K562 (cell line): Measurements from ENCODE around the gene TEX28. TPM values are rescaled to one million over a fixed set of nuclear protein-coding genes. Genes with fewer than 3 reads are reported as not detected.

Experiments
- ATAC-seq: fragments of 200-7000 bp; cut with Tn5 transposase; 3 replicates; pipeline ENCODE4 v1.9.1; 2020; ENCODE audit warnings: moderate library complexity
- BruUV-seq: library from RNA; stranded (reverse); fragments of 400-500 nt; replicated peaks from 2 replicates; lab custom pipeline; 2021; lab: Mats Ljungman, UMichigan
- CTCF ChIA-PET: fragments of 300-600 bp; formaldehyde crosslinking; extraction: SDS; loops from one replicate; lab custom pipeline; 2021; ENCODE audit warnings: low intra/inter-chr PET ratio; lab: Yijun Ruan, JAX
- POLR2A ChIA-PET: fragments of 300-600, 350-650 bp; sonication (Branson Sonifier 250); formaldehyde crosslinking; extraction: SDS; loops from one replicate; lab custom pipeline; 2021; ENCODE audit warnings: antibody characterized with exemption, inconsistent platforms; lab: Yijun Ruan, JAX
- DNase-seq, 4 experiments: peaks; one replicate each; pipeline versions ENCODE4 v3.0.0 to v3.0.0-alpha.2; 2011 to 2018; ENCODE audit warnings: low spot score in 3 of 4, mixed read lengths in 3 of 4; ENCODE audit errors: extremely low read depth in 1 of 4
- FAIRE-seq: peaks from 2 replicates; lab custom pipeline; 2011; peaks lifted over from hg19 to GRCh38; lab: Jason Lieb, UNC
- H2AFZ ChIP-seq: 2 replicates; pipeline ENCODE4 v1.6.0; 2011; ENCODE audit warnings: low read depth, low read length, control low read depth, inconsistent platforms
- H3K27ac ChIP-seq: fragments of 200-600 bp; 3 replicates; pipeline ENCODE4 v1.8.0; 2011; ENCODE audit warnings: low read depth, mild to moderate bottlenecking, control low read depth, inconsistent platforms, low read length, moderate library complexity, mixed read lengths; ENCODE audit errors: extremely low read depth
- H3K27me3 ChIP-seq, 2 experiments: fragments of 300-600 bp in 1 of 2; 2 replicates in 1 of 2; 3 replicates in 1 of 2; pipeline versions ENCODE4 v1.6.0 to v1.8.0; 2011; ENCODE audit warnings: inconsistent platforms in 2 of 2, low read length in 2 of 2, mild to moderate bottlenecking in 1 of 2, mixed read lengths in 1 of 2, moderate library complexity in 1 of 2; ENCODE audit not compliant: control insufficient read depth in 2 of 2, insufficient read depth in 2 of 2
- H3K36me3 ChIP-seq: fragments of 300-600 bp; 3 replicates; pipeline ENCODE4 v1.8.0; 2011; ENCODE audit warnings: mild to moderate bottlenecking, low read length, inconsistent platforms; ENCODE audit not compliant: control insufficient read depth, insufficient read depth
- H3K4me1 ChIP-seq, 2 experiments: fragments of 200-600 bp in 1 of 2; replicated peaks in 1 of 2; 2 replicates in 1 of 2; 3 replicates in 1 of 2; pipeline versions ENCODE4 v1.5.1 to v1.8.0; 2011; ENCODE audit warnings: inconsistent platforms in 2 of 2, low read length in 2 of 2, mild to moderate bottlenecking in 1 of 2, mixed read lengths in 1 of 2, moderate library complexity in 1 of 2; ENCODE audit not compliant: control insufficient read depth in 2 of 2, insufficient read depth in 2 of 2
- H3K4me2 ChIP-seq: 2 replicates; pipeline ENCODE4 v1.6.1; 2011; ENCODE audit warnings: low read length, control low read depth, inconsistent platforms, mixed read lengths; ENCODE audit not compliant: insufficient read depth
- H3K4me3 ChIP-seq: fragments of 200-600 bp; sonication (generic), shearing (Covaris generic); 2 replicates; pipeline ENCODE4 v1.5.1; 2016; ENCODE audit warnings: control low read depth, inconsistent platforms
- H3K79me2 ChIP-seq: fragments of 200-600 bp; 3 replicates; pipeline ENCODE4 v1.8.0; 2011; ENCODE audit warnings: low read length, inconsistent platforms; ENCODE audit not compliant: control insufficient read depth, insufficient read depth
- H3K9ac ChIP-seq, 2 experiments: 2 replicates each; pipeline versions ENCODE4 v1.6.0 to v1.6.1; 2011; ENCODE audit warnings: low read depth in 2 of 2, low read length in 2 of 2, control low read depth in 1 of 2, inconsistent platforms in 1 of 2, mild to moderate bottlenecking in 1 of 2, mixed read lengths in 1 of 2; ENCODE audit not compliant: insufficient read depth in 1 of 2
- H3K9me1 ChIP-seq: one replicate; pipeline ENCODE4 v1.6.0; 2011; ENCODE audit warnings: inconsistent platforms, mild to moderate bottlenecking, low read length, moderate library complexity; ENCODE audit not compliant: control insufficient read depth, insufficient read depth
- H3K9me3 ChIP-seq: replicated peaks from 2 replicates; pipeline ENCODE4 v1.5.1; 2011; ENCODE audit warnings: low read depth, low read length, inconsistent platforms; ENCODE audit not compliant: control insufficient read depth, insufficient read depth
- H4K20me1 ChIP-seq: replicated peaks from 2 replicates; pipeline ENCODE4 v1.6.1; 2011; ENCODE audit warnings: low read length, inconsistent platforms, mixed read lengths; ENCODE audit not compliant: control insufficient read depth, insufficient read depth
- ATF3 ChIP-seq, 2 experiments: fragments of 450-650 bp in 1 of 2; sonication (generic) in 1 of 2; formaldehyde crosslinking in 1 of 2; IDR thresholded peaks in 1 of 2; conservative IDR thresholded peaks in 1 of 2; 2 replicates each; pipeline versions ENCODE4 v1.6.1 to v1.8.1; 2016 to 2023; ENCODE audit warnings: mild to moderate bottlenecking in 2 of 2, moderate library complexity in 2 of 2, inconsistent platforms in 1 of 2, missing genetic modification reagents in 1 of 2
- CBFA2T2 ChIP-seq: fragments of 450-650 bp; conservative IDR thresholded peaks from 2 replicates; pipeline ENCODE4 v1.6.1; 2017; ENCODE audit warnings: mild to moderate bottlenecking
- GATA2 ChIP-seq: sonication (generic); formaldehyde crosslinking; IDR thresholded peaks from 2 replicates; pipeline ENCODE4 v1.4.0; 2020; ENCODE audit warnings: mild to moderate bottlenecking, missing genetic modification reagents
- HDAC3 ChIP-seq: fragments of 450-650 bp; IDR thresholded peaks from 2 replicates; pipeline ENCODE4 v1.6.1; 2018; ENCODE audit warnings: borderline replicate concordance, mild to moderate bottlenecking, moderate library complexity; ENCODE audit not compliant: partially characterized antibody
- HDAC6 ChIP-seq: IDR thresholded peaks from 2 replicates; pipeline ENCODE4 v1.6.1; 2012; ENCODE audit warnings: low read depth, mild to moderate bottlenecking, control low read depth, inconsistent platforms, low read length, moderate library complexity
- JUND ChIP-seq, 2 experiments: IDR thresholded peaks; 2 replicates in 1 of 2; 3 replicates in 1 of 2; pipeline ENCODE4 v1.6.1; 2011; ENCODE audit warnings: borderline replicate concordance in 2 of 2, low read depth in 2 of 2, low read length in 2 of 2, improper control_type of control experiment in 1 of 2, missing biosample characterization in 1 of 2, missing genetic modification characterization in 1 of 2, missing genetic modification reagents in 1 of 2
- OTX1 ChIP-seq: fragments of 450-650 bp; formaldehyde crosslinking; IDR thresholded peaks from 2 replicates; pipeline ENCODE4 v1.4.0; 2022; ENCODE audit warnings: mild to moderate bottlenecking
- SRSF9 ChIP-seq: fragments of 200-400 bp; formaldehyde crosslinking; IDR thresholded peaks from 2 replicates; pipeline ENCODE4 v1.6.1; 2017; ENCODE audit warnings: low read depth, low read length, borderline replicate concordance
- TEAD2 ChIP-seq: fragments of 450-650 bp; IDR thresholded peaks from 2 replicates; pipeline ENCODE4 v1.6.1; 2016; ENCODE audit warnings: missing genetic modification characterization, control low read depth, missing compliant biosample characterization
- ZNF589 ChIP-seq: fragments of 200-800 bp; sonication (Bioruptor generic); IDR thresholded peaks from 2 replicates; pipeline ENCODE4 v1.6.1; 2016; ENCODE audit warnings: low read depth, missing genetic modification characterization, missing compliant biosample characterization
- WGBS: fragments of 100-300 bp; shearing (Covaris generic); methylation state at CpG from one replicate; pipeline ENCODE4 v1.1.6; 2016; ENCODE audit warnings: low coverage, mixed read lengths; ENCODE audit not compliant: insufficient coverage; ENCODE audit errors: missing lambda C conversion rate; 5-methylcytosine and 5-hydroxymethylcytosine counted together
- in situ Hi-C: fragments of 300-500 bp; cut with MboI; formaldehyde crosslinking; loops from 4 replicates; pipeline ENCODE4 v1.15.0; 2018; ENCODE audit warnings: inconsistent platforms, mixed read lengths
- intact Hi-C: fragments of 100-400 bp; cut with micrococcal nuclease; formaldehyde crosslinking; loops from 2 replicates; pipeline ENCODE4 v1.14.2; 2022
- polyA plus RNA-seq, 8 experiments: library from polyadenylated mRNA; depleted of rRNA in 4 of 8; stranded (reverse) in 5 of 8; unstranded in 3 of 8; fragments of >200 nt; fragmentation: Nextera tagmentation in 2 of 8; fragmentation: Illumina TruSeq in 1 of 8; extraction: Ambion mirVana in 2 of 8; extraction: Trizol in 1 of 8; gene quantifications; 2 replicates each; pipeline versions ENCODE4 v1.2.1 to v1.2.3, GENCODE V29; 2011 to 2014; ENCODE audit warnings: inconsistent platforms in 1 of 8, missing spikeins in 1 of 8
- total RNA-seq, 7 experiments: library from RNA; depleted of rRNA in 6 of 7; stranded (reverse); fragments of >200 nt in 6 of 7; fragmentation: Illumina TruSeq in 2 of 7; extraction: Trizol in 2 of 7; gene quantifications; 2 replicates each; pipeline versions ENCODE4 v1.2.1 to v1.2.3, GENCODE V29; 2011 to 2021; ENCODE audit warnings: low replicate concordance in 1 of 7
- TF ChIP-seq, protein P1 (sequence below): fragments of 250-450 bp; sonication (Bioruptor Pico); IDR thresholded peaks from 2 replicates; pipeline ENCODE4 v1.8.0; 2022; ENCODE audit warnings: inconsistent platforms
- TF ChIP-seq, protein P2 (sequence below): fragments of 450-650 bp; formaldehyde crosslinking; IDR thresholded peaks from 2 replicates; pipeline ENCODE4 v1.4.0; 2020; ENCODE audit warnings: mild to moderate bottlenecking, moderate library complexity
- TF ChIP-seq, protein P3 (sequence below): fragments of 450-650 bp; IDR thresholded peaks from 2 replicates; pipeline ENCODE4 v1.6.1; 2016; ENCODE audit warnings: low read depth, mild to moderate bottlenecking, moderate library complexity

Gene TEX28
- total and polyA plus RNA-seq, 9 of the 15 experiments (the other 6 are each of a cell fraction or from before 2014, with no cell fraction given), result not detected

DNA sequence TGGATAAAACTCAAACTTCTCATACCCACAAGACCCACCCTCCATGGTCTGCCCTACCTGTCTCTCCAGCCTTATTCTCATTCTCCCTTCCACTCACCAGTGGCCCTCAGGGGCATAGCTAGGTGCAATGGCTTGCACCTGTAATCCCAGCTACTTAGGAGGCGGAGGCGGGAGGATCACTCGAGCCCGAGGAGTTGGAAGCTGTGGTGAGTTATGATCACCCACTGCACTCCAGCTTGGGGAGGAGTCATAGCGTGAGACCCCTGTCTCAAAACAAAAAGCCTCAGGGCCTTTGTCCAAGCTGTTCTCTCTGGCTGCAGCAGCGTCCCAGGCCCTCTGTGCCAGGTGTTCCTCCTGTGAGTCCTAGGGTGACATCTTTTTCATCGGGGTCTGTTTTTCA is 17.2 kb upstream of the TEX28 start (continued):
- TF ChIP-seq, protein P1, sequence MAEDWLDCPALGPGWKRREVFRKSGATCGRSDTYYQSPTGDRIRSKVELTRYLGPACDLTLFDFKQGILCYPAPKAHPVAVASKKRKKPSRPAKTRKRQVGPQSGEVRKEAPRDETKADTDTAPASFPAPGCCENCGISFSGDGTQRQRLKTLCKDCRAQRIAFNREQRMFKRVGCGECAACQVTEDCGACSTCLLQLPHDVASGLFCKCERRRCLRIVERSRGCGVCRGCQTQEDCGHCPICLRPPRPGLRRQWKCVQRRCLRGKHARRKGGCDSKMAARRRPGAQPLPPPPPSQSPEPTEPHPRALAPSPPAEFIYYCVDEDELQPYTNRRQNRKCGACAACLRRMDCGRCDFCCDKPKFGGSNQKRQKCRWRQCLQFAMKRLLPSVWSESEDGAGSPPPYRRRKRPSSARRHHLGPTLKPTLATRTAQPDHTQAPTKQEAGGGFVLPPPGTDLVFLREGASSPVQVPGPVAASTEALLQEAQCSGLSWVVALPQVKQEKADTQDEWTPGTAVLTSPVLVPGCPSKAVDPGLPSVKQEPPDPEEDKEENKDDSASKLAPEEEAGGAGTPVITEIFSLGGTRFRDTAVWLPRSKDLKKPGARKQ, result no peak
- TF ChIP-seq, protein P2, sequence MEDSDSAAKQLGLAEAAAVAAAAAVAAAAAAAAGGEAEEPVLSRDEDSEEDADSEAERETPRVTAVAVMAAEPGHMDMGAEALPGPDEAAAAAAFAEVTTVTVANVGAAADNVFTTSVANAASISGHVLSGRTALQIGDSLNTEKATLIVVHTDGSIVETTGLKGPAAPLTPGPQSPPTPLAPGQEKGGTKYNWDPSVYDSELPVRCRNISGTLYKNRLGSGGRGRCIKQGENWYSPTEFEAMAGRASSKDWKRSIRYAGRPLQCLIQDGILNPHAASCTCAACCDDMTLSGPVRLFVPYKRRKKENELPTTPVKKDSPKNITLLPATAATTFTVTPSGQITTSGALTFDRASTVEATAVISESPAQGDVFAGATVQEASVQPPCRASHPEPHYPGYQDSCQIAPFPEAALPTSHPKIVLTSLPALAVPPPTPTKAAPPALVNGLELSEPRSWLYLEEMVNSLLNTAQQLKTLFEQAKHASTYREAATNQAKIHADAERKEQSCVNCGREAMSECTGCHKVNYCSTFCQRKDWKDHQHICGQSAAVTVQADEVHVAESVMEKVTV, result no peak
- TF ChIP-seq HDAC6 (no peak), OTX1 (CRISPR knock-in tag) (no peak)

- no peak overlapping the region for H3K4me3 ChIP-seq
- no peaks in the 10 kb centered on the region for H3K36me3 ChIP-seq
- no peaks in the 10 kb centered on the region for H3K27me3 ChIP-seq
- H3K4me2 ChIP-seq, result no peak overlapping the region
- CTCF ChIA-PET, result no interaction called here
- 60% methylated on average over 17 of the region's 19 CpGs for WGBS
- H3K9ac ChIP-seq, result 0 out of 4 replicates have a peak overlapping the region, but pooled peaks of 1 of the 2 experiments have one; percentile 23
- intact Hi-C loops (no loop called here), in situ Hi-C loops (loop anchor here (25.0 kb wide), 1 partner anchor 99 kb away; the partner anchor contains the start of gene OPN1MW2)
- H3K27ac ChIP-seq, result no peak overlapping the region
- ATAC-seq (peak; percentile 29; the same call in 2 of the 3 replicates), DNase-seq (peak in 1 of 4 experiments; percentile 19), FAIRE-seq (no peak)
- no peaks in the 10 kb centered on the region for H4K20me1 ChIP-seq
- H3K9me3 ChIP-seq, result no peaks in the 10 kb centered on the region
- H3K9me1 ChIP-seq, result no peaks in the 10 kb centered on the region
- H2AFZ ChIP-seq, result no peak overlapping the region
- no TSS peak for BruUV-seq
- POLR2A ChIA-PET, result no interaction called here
- peaks cover 2 to 3% of the 10 kb centered on the region in 2 experiments; a peak in 3 of 5 replicates for H3K4me1 ChIP-seq
- H3K79me2 ChIP-seq, result no peaks in the 10 kb centered on the region
- TF ChIP-seq JUND (IDR thresholded peaks at IDR 0.05; ENCODE audit: borderline replicate concordance, low read depth, low read length), result peak; percentile 45; the same call in 1 of the 2 replicates
- no peak for TF ChIP-seq JUND (tag; IDR thresholded peaks at IDR 0.05; ENCODE audit: borderline replicate concordance, low read depth, low read length)
- TF ChIP-seq ATF3 (IDR thresholded peaks at IDR 0.05), result 0 out of 2 replicates have a peak, but pooled peaks have one; percentile 10
- TF ChIP-seq ATF3 (CRISPR knock-in tag; conservative IDR thresholded peaks at IDR 0.05), result no peak
- TF ChIP-seq ZNF589 (CRISPR knock-in tag), result no peak
- TF ChIP-seq SRSF9, result no peak
- TF ChIP-seq, protein P3, sequence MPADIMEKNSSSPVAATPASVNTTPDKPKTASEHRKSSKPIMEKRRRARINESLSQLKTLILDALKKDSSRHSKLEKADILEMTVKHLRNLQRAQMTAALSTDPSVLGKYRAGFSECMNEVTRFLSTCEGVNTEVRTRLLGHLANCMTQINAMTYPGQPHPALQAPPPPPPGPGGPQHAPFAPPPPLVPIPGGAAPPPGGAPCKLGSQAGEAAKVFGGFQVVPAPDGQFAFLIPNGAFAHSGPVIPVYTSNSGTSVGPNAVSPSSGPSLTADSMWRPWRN, result no peak
- TF ChIP-seq HDAC3, result no peak
- TF ChIP-seq TEAD2 (tag), result no peak
- TF ChIP-seq CBFA2T2, result no peak
- TF ChIP-seq GATA2 (CRISPR knock-in tag), result no peak
Measured at GRCh38 chrX:154310616-154311536, 16.0 kb upstream of the TEX28 start.
